ENCODE results near the gene ZNF17.
"Not testable (repeated sequence)": the region's sequence is repeated elsewhere in the genome, so short reads cannot be mapped to it uniquely, and the experiment has no call there.

The ZNF17 gene

GRCh38 chr19:57410877-57411671 is at the start of gene ZNF17:
Gene ZNF17, plus strand, starts transcription at chr19:57411161. Its CDS starts 2,455 bp downstream, at chr19:57413616.
- DNase-seq = peak; percentile 97

- no peak for DNase-seq
Measured at GRCh38 chr19:57362419-57362818, 48.5 kb upstream of the ZNF17 start.

DNA sequence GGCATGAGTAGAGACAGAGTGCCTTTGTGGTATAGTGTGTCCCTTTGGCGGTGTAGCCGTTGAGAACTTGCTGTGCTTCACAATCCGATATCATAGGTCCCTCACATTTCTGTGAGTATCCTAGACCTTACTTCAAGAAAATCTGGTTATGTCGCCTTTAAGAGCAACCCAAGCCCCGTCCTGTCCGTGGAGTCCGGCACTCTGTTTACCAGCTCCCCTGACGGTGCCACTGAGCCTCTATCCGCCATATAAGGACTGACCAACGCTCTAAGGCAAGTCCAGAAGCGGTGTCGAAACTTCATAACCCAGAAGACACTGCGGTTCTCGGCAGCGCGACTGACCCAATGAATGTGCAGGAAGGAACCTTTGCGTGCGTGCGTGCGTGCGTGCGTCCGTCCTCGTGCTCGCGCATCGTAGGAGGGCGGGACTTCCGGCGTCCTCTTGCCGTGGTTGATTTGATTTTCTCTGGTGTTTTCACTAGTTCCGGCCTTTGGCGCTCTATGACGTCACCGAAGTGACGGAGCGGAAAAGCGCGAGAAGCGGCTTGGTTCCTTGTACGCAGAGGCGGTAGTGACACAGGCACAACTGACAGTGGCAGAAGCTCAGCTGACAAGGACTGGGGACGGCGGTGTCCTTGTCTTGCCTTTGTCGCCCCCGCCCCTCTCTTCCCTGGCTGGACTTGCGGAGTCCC is 47.8 kb upstream of the ZNF17 start, which contains the start of the genes TRAPPC2B and ZNF547:
Gene TRAPPC2B, plus strand, starts transcription at position 555 of the 691 bp plus-strand sequence. CDS start 1,283 bp downstream, outside the sequence.
Gene ZNF547, plus strand, starts transcription at position 555 of the 691 bp plus-strand sequence. CDS start 5,005 bp downstream, outside the sequence.
- peak; percentile 99 for DNase-seq

- DNase-seq = peak; percentile 13
Measured at GRCh38 chr19:57363688-57364181, 47.2 kb upstream of the ZNF17 start.

GRCh38 chr19:57366776-57367175 is 44.2 kb upstream of the ZNF17 start:
- no peak for DNase-seq

DNA sequence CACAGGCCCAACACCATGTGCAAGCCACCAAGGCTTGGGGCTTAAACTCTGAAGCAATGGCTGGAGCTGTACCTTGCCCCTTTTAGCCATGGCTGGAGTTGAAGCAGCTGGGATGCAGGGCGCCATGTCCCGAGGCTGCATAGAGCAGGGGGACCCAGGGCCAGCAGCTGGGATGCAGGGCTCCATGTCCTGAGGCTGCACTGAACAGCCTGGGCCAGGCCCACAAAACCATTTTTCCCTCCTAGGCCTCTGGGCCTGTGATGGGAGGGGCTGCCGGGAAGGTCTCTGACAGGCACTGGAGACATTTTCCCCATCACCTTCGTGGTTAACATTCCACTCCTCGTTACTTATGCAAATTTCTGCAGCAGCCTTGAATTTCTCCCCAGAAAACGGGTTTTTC is 36.8 kb upstream of the ZNF17 start:
- DNase-seq = no peak

- DNase-seq = not testable (repeated sequence)
Measured at GRCh38 chr19:57374647-57375046, 36.3 kb upstream of the ZNF17 start.

GRCh38 chr19:57376151-57376550 is 34.8 kb upstream of the ZNF17 start:
- DNase-seq = no peak

DNA sequence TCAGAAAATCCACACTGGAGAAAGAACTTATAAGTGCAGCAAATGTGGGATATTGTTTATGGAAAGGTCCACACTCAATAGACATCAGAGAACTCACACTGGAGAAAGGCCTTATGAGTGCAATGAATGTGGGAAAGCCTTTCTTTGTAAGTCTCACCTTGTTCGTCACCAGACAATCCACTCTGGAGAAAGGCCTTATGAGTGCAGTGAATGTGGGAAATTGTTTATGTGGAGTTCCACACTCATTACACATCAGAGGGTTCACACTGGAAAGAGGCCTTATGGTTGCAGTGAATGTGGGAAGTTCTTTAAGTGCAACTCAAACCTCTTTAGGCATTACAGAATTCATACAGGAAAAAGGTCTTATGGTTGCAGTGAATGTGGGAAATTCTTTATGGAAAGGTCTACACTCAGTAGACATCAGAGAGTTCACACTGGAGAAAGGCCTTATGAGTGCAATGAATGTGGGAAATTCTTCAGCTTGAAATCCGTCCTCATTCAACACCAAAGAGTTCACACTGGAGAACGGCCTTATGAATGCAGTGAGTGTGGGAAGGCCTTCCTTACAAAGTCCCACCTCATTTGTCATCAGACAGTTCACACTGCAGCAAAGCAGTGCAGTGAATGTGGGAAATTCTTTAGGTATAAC is 33.3 kb upstream of the ZNF17 start:
- DNase-seq = no peak

DNA sequence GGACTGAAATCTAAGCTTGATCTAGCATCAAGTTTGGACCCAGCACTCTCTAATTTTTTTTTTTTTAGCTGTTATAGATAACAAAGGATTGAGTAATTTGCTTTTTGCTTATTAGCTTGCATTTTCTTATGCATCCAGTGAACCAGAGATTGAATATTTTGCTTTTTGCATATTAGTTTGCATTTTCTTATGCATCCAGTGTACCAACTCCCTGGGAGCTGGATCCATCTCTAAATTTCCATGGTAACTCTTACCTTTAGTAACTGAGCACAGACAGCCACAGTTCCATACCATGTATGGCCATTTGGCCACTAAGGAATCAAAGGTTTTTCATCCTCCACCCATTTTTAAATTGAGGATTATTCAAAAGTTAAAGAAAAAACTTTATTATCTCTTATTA is 30.0 kb upstream of the ZNF17 start:
- DNase-seq = no peak

DNA sequence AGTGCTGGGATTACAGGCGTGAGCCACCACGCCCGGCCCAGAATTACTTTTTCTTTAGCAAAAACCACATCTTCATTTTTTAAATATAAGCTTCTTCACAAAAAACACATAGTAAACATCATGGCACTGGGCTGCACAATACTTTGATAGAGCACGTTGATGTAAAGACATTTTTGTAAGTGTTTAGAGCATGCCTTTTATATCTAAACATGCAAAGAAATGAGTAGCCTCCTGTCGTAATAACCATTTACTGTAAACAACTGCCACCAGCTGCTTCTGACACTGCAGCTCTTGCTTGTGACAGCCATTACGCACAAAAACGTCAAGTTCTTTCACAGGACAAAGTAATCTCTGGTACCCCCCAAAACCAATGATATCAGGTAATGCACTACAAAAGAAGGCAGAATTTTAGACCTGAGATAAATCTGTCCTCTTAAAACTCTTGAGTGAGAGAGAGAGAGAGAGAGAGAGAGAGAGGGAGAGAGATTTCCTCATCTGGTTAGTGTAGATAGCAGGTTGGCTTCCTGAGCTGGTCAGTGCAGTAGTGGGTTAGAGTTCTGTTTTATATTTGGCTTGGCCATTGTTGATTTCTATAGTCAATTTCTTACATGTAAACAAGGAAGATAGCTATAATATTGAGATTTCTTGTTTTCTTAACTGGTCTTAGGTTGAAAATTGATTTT is 28.0 kb upstream of the ZNF17 start:
- DNase-seq = no peak

GRCh38 chr19:57389194-57389729 is 21.7 kb upstream of the ZNF17 start:
- DNase-seq = no peak

GRCh38 chr19:57389730-57390598 is 21.0 kb upstream of the ZNF17 start, which contains the start of gene ZNF548:
Gene ZNF548, plus strand, starts transcription at chr19:57389854. Its CDS starts 246 bp downstream, at chr19:57390100.
- peak; percentile 99 for DNase-seq

DNA sequence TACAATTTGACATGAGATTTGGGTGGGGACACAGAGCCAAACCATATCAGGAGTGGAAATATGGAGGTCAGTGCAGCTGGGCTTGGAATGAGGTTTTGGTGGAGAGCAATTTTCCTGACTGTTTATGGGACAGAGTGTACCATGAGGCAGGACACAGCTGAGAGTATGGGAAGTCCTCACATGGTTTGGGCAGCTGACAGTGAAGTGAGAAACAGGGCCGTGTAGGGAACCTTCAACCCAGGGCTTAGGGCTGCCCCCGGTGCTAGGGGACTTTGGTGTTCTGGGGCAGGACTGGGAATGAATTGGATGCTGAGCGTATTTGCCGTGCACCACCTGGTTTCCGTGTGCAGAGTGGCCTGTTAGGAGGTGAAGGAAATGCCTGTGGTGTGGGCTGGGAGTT is 15.3 kb upstream of the ZNF17 start:
- DNase-seq = no peak

- DNase-seq = no peak
Measured at GRCh38 chr19:57398868-57399267, 12.1 kb upstream of the ZNF17 start.

DNA sequence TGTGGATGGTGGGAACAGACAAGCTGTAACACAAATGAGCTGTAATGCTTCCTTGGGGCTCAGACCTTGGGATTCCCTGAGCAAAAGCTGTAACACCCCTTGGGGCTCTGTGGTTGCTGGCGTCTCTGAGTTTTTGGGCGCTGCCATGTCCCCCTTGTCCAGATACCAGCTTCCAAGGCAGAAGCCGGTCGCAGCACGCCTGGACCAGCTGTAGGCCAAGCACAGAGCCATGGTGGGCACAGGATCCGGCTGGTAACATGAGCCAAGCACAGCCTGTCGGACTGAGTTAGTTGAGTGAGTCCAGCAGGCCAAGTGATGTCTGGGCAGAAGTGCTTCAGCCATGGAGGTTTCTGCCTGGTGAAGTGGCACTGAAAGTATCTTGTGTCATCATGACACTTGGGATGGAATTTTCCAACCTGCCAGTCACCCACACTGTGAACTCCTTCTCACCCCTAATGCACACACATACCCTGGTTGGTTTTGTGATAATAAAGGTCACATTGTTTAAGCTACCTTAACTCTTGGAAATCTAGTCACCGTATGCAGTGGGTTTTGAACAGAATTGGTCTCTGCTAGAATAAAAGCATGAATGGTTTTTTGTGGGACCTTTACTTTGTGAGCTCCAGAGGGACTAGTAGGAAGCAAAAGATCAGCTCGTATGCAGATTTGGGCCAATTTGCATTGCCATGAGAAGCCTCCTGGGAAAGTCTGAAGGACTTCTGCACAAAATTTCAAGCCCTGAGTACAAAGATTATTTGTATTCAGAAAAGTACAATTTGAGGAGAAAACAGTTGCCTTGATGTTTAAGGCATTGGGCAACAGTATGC is 7.0 kb upstream of the ZNF17 start:
- DNase-seq = no peak

DNA sequence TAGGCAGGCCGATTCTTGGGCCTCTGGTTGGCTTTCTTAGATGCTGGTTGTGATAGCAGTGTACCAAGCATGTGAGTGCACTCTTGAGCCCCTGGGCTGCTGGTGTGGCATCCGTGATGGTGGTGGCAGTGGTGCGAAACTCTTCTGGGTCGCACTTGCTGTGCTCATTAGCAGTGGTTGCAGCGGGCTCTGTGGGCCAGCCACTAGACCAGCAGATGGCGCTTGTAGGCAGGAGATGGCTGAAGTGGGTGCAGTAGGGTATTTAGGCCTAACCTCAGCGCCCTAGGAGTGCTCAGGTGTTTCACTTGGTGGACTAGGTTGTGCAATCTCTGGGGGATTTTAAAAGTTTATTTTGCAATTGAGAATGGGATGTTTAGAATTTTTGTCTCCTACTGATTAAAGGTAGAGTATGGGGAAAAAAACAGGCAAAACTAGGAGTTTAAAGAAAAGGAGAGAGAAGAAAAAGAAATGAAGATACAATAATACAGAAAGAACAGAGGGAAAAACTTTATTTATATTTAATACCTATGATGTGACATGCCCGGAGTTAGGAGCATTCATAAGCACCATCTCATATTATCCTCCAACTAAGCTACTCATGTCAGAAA is 4.3 kb upstream of the ZNF17 start:
- DNase-seq = peak; percentile 83

DNA sequence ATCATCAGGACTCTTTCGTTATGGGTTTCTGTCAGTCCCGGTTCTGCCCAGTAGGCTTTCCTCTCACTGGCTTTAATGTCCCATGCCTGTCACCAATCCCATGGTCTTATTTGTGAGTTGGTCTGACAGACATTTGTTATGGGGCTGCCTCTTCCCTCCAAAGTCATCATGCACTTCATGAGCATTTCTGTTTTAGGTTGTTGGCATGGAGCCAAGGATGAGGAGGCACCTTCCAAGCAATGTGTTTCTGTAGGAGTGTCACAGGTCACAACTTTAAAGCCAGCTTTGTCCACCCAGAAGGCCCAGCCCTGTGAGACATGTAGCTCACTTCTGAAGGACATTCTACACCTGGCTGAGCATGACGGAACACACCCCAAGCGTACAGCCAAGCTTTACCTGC is 8.5 kb downstream of the ZNF17 start:
- DNase-seq = no peak

DNA sequence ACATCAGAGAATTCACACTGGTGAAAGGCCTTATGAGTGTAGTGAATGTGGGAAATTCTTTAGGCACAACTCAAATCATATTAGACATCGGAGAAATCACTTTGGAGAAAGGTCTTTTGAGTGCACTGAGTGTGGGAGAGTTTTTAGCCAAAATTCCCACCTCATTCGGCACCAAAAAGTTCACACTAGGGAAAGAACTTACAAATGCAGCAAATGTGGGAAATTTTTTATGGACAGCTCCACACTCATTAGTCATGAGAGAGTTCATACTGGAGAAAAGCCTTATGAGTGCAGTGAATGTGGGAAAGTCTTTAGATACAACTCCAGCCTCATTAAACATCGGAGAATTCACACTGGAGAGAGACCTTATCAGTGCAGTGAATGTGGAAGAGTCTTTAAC is 10.1 kb downstream of the ZNF17 start:
- DNase-seq = no peak
